ENCODE measurements around the gene PATL1.

- TF ChIP-seq POLR2A (IDR thresholded peaks at IDR 0.05; ENCODE audit: low read depth, low read length), result no peak
- no peak for TF ChIP-seq POLR2AphosphoS5 (IDR thresholded peaks at IDR 0.05; ENCODE audit: low read depth, low read length)
- no peak for TF ChIP-seq SPI1 (IDR thresholded peaks at IDR 0.05; ENCODE audit: low read depth, low read length)
- no peak for TF ChIP-seq TAF1 (IDR thresholded peaks at IDR 0.05; ENCODE audit: low read depth, low read length)
- no peak for TF ChIP-seq PAX5 (IDR thresholded peaks at IDR 0.05; ENCODE audit: insufficient read depth, low read length, severe bottlenecking)
- TF ChIP-seq POU2F2 (IDR thresholded peaks at IDR 0.05; ENCODE audit: low read depth, low read length), result no peak
Observed at GRCh38 chr11:59710136-59710847, 41.5 kb upstream of the PATL1 start.
